CD4-positive, alpha-beta memory T cell (primary cell): Measurements from ENCODE around the gene YTHDC2. TPM values are rescaled to one million over a fixed set of nuclear protein-coding genes. Genes with fewer than 3 reads are reported as not detected.

Experiments
- CTCF ChIA-PET: fragments of 350-600 bp; sonication (Branson Sonifier 250); formaldehyde crosslinking; loops from one replicate; lab custom pipeline; 2021; ENCODE audit warnings: inconsistent platforms; ENCODE audit not compliant: partially characterized antibody; lab: Charles Lee
- POLR2A ChIA-PET: fragments of 350-600 bp; sonication (Branson Sonifier 250); formaldehyde crosslinking; loops from one replicate; lab custom pipeline; 2021; ENCODE audit not compliant: partially characterized antibody; lab: Charles Lee
- DNase-seq, 5 donors: peaks; one replicate each; pipeline versions ENCODE4 v3.0.0 to v3.0.0-alpha.2; 2020 to 2022; ENCODE audit warnings: mixed read lengths in 1 of 5
- H3K27ac ChIP-seq: one replicate; pipeline ENCODE4 v1.7.0; 2013; ENCODE audit warnings: low read depth, low read length
- H3K27me3 ChIP-seq: 2 replicates; pipeline ENCODE4 v1.7.0; 2013; ENCODE audit warnings: mild to moderate bottlenecking, low read length, moderate library complexity; ENCODE audit not compliant: insufficient read depth
- H3K36me3 ChIP-seq: 2 replicates; pipeline ENCODE4 v1.7.0; 2013; ENCODE audit warnings: mild to moderate bottlenecking, low read length, moderate library complexity; ENCODE audit not compliant: insufficient read depth
- H3K4me1 ChIP-seq: 2 replicates; pipeline ENCODE4 v1.7.0; 2013; ENCODE audit warnings: mild to moderate bottlenecking, low read length, moderate library complexity; ENCODE audit not compliant: insufficient read depth
- H3K4me3 ChIP-seq, 2 donors: one replicate each; pipeline ENCODE4 v1.7.0; 2013; ENCODE audit warnings: low read length in 2 of 2, mild to moderate bottlenecking in 1 of 2
- H3K9me3 ChIP-seq, 2 donors: one replicate each; pipeline ENCODE4 v1.7.0; 2013; ENCODE audit warnings: low read length in 2 of 2, control low read depth in 1 of 2; ENCODE audit not compliant: control insufficient read depth in 1 of 2
- H3K27ac Mint-ChIP-seq, 7 donors: one replicate each; pipeline ENCODE4 v1.8.0; 2020 to 2021; ENCODE audit warnings: mixed read lengths in 7 of 7, mild to moderate bottlenecking in 6 of 7, inconsistent platforms in 3 of 7, moderate library complexity in 3 of 7
- H3K27me3 Mint-ChIP-seq, 2 donors: one replicate each; pipeline ENCODE4 v1.8.0; 2020 to 2021; ENCODE audit warnings: mixed read lengths in 2 of 2
- H3K36me3 Mint-ChIP-seq, 2 donors: one replicate each; pipeline ENCODE4 v1.8.0; 2020 to 2021; ENCODE audit warnings: mixed read lengths in 2 of 2, inconsistent platforms in 1 of 2, mild to moderate bottlenecking in 1 of 2
- H3K4me1 Mint-ChIP-seq, 4 donors: one replicate each; pipeline ENCODE4 v1.8.0; 2020 to 2021; ENCODE audit warnings: mixed read lengths in 4 of 4, mild to moderate bottlenecking in 1 of 4
- H3K4me3 Mint-ChIP-seq, 8 donors: one replicate each; pipeline ENCODE4 v1.8.0; 2020 to 2021; ENCODE audit warnings: mixed read lengths in 8 of 8, mild to moderate bottlenecking in 7 of 8, moderate library complexity in 6 of 8, inconsistent platforms in 3 of 8
- H3K9me3 Mint-ChIP-seq, 8 donors: one replicate each; pipeline ENCODE4 v1.8.0; 2020 to 2021; ENCODE audit warnings: mixed read lengths in 8 of 8, mild to moderate bottlenecking in 5 of 8, inconsistent platforms in 3 of 8, moderate library complexity in 1 of 8
- intact Hi-C: fragments of 100-400 bp; cut with micrococcal nuclease; formaldehyde crosslinking; loops from one replicate; pipeline ENCODE4 v1.15.1; 2023
- polyA plus RNA-seq, 2 donors: library from polyadenylated mRNA; unstranded; fragments of 300-500 nt; fragmentation: Illumina TruSeq; gene quantifications; one replicate each; pipeline ENCODE4 v1.2.3, GENCODE V29; 2021
- total RNA-seq, 2 experiments: library from RNA; stranded (reverse); gene quantifications; one replicate each; pipeline ENCODE4 v1.2.3, GENCODE V29; 2021

The YTHDC2 gene
- total and polyA plus RNA-seq, 4 experiments from 2014 or later = 7.7 to 46.4 (median 27.4) TPM

DNA sequence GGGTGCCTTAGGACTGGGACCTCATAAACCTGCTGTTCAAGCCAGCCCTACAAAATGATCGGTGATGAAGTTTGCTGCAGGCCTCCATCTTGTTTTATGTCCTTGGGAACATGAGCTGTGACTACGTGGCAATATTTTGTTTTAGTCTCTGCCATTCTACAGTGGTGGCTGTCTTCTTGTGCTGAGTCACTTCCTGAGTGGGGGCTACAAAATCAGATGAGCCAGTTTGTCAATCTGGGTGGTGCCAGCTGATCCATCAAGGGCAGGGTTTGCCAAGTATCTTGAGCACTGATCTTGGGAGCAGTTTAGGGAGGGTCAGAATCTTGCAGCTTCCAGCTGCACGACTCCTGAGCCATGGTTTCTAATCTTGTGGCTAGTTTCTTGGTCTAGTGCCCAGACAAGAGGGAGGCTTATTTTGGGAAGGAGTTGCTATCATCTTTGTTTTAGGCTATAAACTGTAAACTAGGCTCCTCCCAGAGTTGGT lies 94.7 kb downstream of the YTHDC2 start:
- Mint-ChIP-seq H3K4me1 (peaks cover 0 to 3% (median 2%) of the 10 kb centered on the region in 4 donors), H3K27ac (no peak overlapping the region), H3K9me3 (no peaks in the 10 kb centered on the region), H3K36me3 (no peaks in the 10 kb centered on the region), H3K4me3 (no peak overlapping the region), H3K27me3 (peaks cover 21 to 22% of the 10 kb centered on the region in 2 donors)
- intact Hi-C loops = no loop called here
- ChIA-PET CTCF (interaction anchor here (0.7 to 3.2 kb wide), 14 partner anchors 9 to 1433 kb away, joined by 3 to 19 read pairs (median 4); no protein-coding TSS in a partner anchor), POLR2A (no interaction called here)
- peaks cover 4% of the 10 kb centered on the region for H3K4me1 ChIP-seq
- H3K9me3 ChIP-seq = no peaks in the 10 kb centered on the region
- H3K27ac ChIP-seq = no peak overlapping the region
- H3K36me3 ChIP-seq = no peaks in the 10 kb centered on the region
- no peak for DNase-seq
- no peaks in the 10 kb centered on the region for H3K27me3 ChIP-seq
- H3K4me3 ChIP-seq = no peak overlapping the region

DNA sequence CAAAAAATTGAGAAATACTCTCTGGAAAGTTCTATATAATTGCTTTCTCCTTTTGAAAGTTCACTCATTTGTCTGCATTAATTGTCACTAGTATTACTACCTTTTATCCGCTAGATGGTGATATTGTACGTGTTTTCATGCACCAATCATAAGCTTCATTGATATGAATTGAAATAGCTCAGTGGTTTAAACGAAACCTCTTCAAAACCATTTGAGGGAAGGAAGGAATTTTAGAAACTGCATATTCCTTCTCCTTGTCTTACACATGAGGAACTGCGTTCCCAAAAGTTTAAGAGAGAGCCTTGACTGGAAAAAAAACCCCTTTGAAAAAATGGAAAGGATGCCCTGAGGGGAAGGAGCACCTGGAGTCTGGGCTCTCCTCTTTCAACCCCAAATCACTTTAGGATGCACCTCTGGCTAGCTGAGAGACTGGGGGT lies 98.6 kb downstream of the YTHDC2 start:
- Mint-ChIP-seq H3K4me3 (peak overlapping the region in 1 of 8 donors; percentile 33), H3K27me3 (peaks cover 8 to 19% of the 10 kb centered on the region in 2 donors), H3K9me3 (no peaks in the 10 kb centered on the region), H3K27ac (no peak overlapping the region), H3K4me1 (peaks cover 0 to 5% (median 3%) of the 10 kb centered on the region in 4 donors), H3K36me3 (no peaks in the 10 kb centered on the region)
- CTCF ChIA-PET = interaction anchor here (0.6 to 2.3 kb wide), 43 partner anchors 8 to 1963 kb away, joined by 3 to 28 read pairs (median 4); no protein-coding TSS in a partner anchor
- no peaks in the 10 kb centered on the region for H3K36me3 ChIP-seq
- peaks cover 4% of the 10 kb centered on the region for H3K4me1 ChIP-seq
- intact Hi-C loops = loop anchor here (1.0 to 2.0 kb wide), 4 partner anchors 53 to 1975 kb away; no protein-coding TSS in a partner anchor
- DNase-seq = peak in 4 of 5 donors; percentile 38 to 51 (median 48)
- no peaks in the 10 kb centered on the region for H3K27me3 ChIP-seq
- no peak overlapping the region for H3K4me3 ChIP-seq
- H3K27ac ChIP-seq = no peak overlapping the region
- POLR2A ChIA-PET = interaction anchor here (1.0 kb wide), 1 partner anchor 636 kb away, joined by 3 read pairs; the partner anchor contains the start of gene DCP2
- H3K9me3 ChIP-seq = no peaks in the 10 kb centered on the region

DNA sequence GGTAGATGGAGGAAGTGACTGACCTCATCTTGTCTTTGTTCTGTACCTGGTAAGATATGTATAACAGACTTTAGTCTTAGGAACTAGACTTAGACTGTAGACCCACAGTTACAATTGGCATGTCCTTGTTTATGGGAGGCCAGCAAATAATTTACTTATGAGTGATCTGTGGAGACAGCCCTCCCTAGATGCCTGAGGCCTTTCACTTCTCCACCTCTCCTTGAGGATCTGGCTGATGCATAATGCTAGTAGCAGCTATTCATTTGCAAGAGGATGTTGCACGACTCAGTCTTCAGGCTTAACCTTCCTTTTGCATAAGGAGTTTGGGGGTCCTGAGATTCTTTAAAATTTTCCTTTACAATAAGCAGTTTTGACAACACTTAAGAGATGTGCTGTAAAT lies 100.7 kb downstream of the YTHDC2 start:
- no peak overlapping the region for H3K4me3 ChIP-seq
- no peak for DNase-seq
- Mint-ChIP-seq H3K4me1 (peaks cover 0 to 5% (median 3%) of the 10 kb centered on the region in 4 donors), H3K27me3 (peaks cover 8 to 13% of the 10 kb centered on the region in 2 donors), H3K36me3 (no peaks in the 10 kb centered on the region), H3K9me3 (no peaks in the 10 kb centered on the region), H3K4me3 (no peak overlapping the region), H3K27ac (no peak overlapping the region)
- H3K27me3 ChIP-seq = no peaks in the 10 kb centered on the region
- intact Hi-C loops = no loop called here
- no peak overlapping the region for H3K27ac ChIP-seq
- no peaks in the 10 kb centered on the region for H3K36me3 ChIP-seq
- ChIA-PET CTCF (interaction anchor here (1.3 to 2.2 kb wide), 3 partner anchors 9 to 1636 kb away, joined by 3 to 10 read pairs (median 6); no protein-coding TSS in a partner anchor), POLR2A (no interaction called here)
- H3K4me1 ChIP-seq = peaks cover 4% of the 10 kb centered on the region
- H3K9me3 ChIP-seq = no peaks in the 10 kb centered on the region

DNA sequence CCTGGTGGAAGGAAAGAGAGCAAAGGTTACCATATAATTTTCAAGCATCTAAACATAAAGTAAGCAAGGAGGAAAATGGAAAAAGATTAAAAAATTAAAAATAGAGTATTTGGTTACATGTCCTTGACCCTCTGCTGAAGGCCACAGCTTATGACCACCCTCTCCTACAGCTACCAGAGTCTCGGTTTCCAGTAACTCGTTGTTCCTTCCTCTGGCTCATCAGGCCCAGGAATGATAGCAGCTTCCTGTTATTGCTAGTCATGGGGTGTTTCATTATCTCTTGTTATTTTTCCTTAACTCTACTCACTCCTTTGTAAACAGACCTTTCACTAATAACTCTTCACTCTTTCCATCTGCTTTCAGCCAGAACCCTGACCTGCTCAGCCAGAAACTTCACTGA lies 102.2 kb downstream of the YTHDC2 start:
- Mint-ChIP-seq H3K36me3 (no peaks in the 10 kb centered on the region), H3K4me3 (no peak overlapping the region), H3K9me3 (peaks cover 0 to 2% (median 0%) of the 10 kb centered on the region in 8 donors), H3K4me1 (peaks cover 0 to 5% (median 3%) of the 10 kb centered on the region in 4 donors), H3K27ac (no peak overlapping the region), H3K27me3 (peaks cover 5 to 13% of the 10 kb centered on the region in 2 donors)
- H3K9me3 ChIP-seq = no peaks in the 10 kb centered on the region
- no peak overlapping the region for H3K4me3 ChIP-seq
- DNase-seq = no peak
- ChIA-PET POLR2A (no interaction called here), CTCF (interaction anchor here (1.0 to 2.2 kb wide), 4 partner anchors 11 to 1958 kb away, joined by 3 to 10 read pairs (median 5); no protein-coding TSS in a partner anchor)
- no peak overlapping the region for H3K27ac ChIP-seq
- H3K36me3 ChIP-seq = no peaks in the 10 kb centered on the region
- H3K4me1 ChIP-seq = peaks cover 4% of the 10 kb centered on the region
- intact Hi-C loops = no loop called here
- H3K27me3 ChIP-seq = no peaks in the 10 kb centered on the region

DNA sequence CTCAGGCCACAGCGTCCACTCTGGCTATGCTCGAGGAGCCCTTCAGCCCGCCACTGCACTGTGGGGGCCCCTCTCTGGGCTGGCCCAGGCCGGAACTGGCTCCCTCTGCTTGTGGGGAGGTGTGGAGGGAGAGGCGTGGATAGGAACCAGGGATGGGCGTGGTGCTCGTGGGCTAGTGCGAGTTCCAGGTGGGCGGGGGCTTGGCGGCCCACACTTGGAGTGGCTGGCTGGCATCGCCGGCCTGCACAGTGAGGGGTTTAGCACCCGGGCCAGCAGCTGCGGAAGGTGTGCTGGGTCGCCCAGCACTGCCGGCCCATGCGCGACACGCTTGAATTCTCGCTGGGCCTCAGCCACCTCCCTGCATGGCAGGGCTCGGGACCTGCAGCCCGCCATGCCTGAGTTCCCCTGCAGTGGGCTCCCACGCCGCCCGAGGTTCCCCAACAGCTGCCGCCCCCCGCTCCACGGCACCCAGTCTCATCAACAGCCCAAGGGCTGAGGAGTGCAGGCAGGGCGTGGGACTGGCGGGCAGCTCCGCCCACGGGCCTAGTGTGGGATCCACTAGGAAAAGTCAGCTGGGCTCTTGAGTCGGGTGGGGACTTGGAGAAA lies 103.8 kb downstream of the YTHDC2 start:
- Mint-ChIP-seq H3K27me3 (peaks cover 5 to 8% of the 10 kb centered on the region in 2 donors), H3K4me1 (peaks cover 0 to 5% (median 2%) of the 10 kb centered on the region in 4 donors), H3K27ac (no peak overlapping the region), H3K36me3 (no peaks in the 10 kb centered on the region), H3K9me3 (peaks cover 0 to 2% (median 0%) of the 10 kb centered on the region in 8 donors), H3K4me3 (no peak overlapping the region)
- Histone ChIP-seq H3K9me3 (no peaks in the 10 kb centered on the region), H3K4me1 (peaks cover 2% of the 10 kb centered on the region), H3K4me3 (no peak overlapping the region), H3K27me3 (no peaks in the 10 kb centered on the region), H3K27ac (no peak overlapping the region), H3K36me3 (no peaks in the 10 kb centered on the region)
- intact Hi-C loops = no loop called here
- no peak for DNase-seq
- POLR2A ChIA-PET = no interaction called here
- CTCF ChIA-PET = interaction anchor here (0.9 to 1.8 kb wide), 4 partner anchors 9 to 46 kb away, joined by 3 to 4 read pairs (median 3); no protein-coding TSS in a partner anchor

DNA sequence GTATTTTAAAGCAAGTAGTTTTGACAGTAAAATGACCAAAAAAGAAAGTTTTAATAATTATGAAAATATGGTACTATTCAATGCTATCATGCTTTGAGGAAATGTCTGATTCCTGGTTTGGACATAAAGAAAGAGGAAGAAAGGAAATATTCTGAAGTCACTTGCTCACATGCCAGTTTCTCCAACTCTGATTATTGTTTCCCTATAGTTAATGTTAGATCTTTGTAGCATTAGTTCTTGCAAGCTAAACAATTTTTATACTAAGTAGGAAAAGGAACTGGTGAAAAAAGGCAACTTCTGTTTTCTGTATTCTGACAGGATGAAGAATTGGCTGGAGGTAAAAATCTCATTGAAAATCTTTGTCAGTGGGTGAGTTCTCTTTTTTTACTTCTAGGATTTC lies 119.5 kb downstream of the YTHDC2 start:
- H3K4me3 Mint-ChIP-seq = no peak overlapping the region
- no peaks in the 10 kb centered on the region for H3K27me3 ChIP-seq
- H3K27me3 Mint-ChIP-seq = peaks cover 1 to 6% of the 10 kb centered on the region in 2 donors
- intact Hi-C loops = no loop called here
- H3K4me1 Mint-ChIP-seq = no peaks in the 10 kb centered on the region
- no peaks in the 10 kb centered on the region for H3K4me1 ChIP-seq
- H3K27ac Mint-ChIP-seq = no peak overlapping the region
- no peaks in the 10 kb centered on the region for H3K9me3 ChIP-seq
- no peaks in the 10 kb centered on the region for H3K36me3 ChIP-seq
- DNase-seq = no peak
- H3K4me3 ChIP-seq = no peak overlapping the region
- H3K9me3 Mint-ChIP-seq = peaks cover 0 to 11% (median 4%) of the 10 kb centered on the region in 8 donors
- H3K36me3 Mint-ChIP-seq = no peaks in the 10 kb centered on the region
- POLR2A ChIA-PET = no interaction called here
- no peak overlapping the region for H3K27ac ChIP-seq
- CTCF ChIA-PET = interaction anchor here (1.6 kb wide), 1 partner anchor 21 kb away, joined by 4 read pairs; no protein-coding TSS in a partner anchor

DNA sequence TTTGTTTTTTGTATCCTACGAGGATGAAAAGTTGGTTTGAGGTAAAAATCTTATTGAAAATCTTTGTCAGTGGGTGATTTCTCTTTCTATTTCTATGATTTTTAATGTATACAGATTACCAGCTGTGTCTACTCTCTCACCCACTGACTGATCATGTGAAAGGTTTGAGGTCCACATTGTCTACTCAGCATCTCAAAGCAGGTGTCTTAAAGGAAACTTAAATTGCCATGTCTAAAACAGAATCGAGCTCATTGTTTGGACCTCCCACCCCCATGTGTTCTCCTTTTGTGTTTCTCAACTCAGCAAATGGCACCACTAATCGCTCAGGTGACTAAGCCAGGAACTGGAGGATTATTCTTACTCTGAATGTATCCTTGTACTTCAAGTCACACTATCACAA lies 121.5 kb downstream of the YTHDC2 start:
- H3K27ac ChIP-seq = no peak overlapping the region

More for the DNA sequence above, 121.5 kb downstream of the YTHDC2 start:
- POLR2A ChIA-PET = no interaction called here
- no peak overlapping the region for H3K4me3 Mint-ChIP-seq
- DNase-seq = no peak
- Histone ChIP-seq H3K27me3 (no peaks in the 10 kb centered on the region), H3K4me3 (no peak overlapping the region), H3K4me1 (no peaks in the 10 kb centered on the region), H3K36me3 (no peaks in the 10 kb centered on the region), H3K9me3 (no peaks in the 10 kb centered on the region)
- no peak overlapping the region for H3K27ac Mint-ChIP-seq
- CTCF ChIA-PET = no interaction called here
- H3K4me1 Mint-ChIP-seq = no peaks in the 10 kb centered on the region
- H3K36me3 Mint-ChIP-seq = no peaks in the 10 kb centered on the region
- H3K9me3 Mint-ChIP-seq = peaks cover 0 to 10% (median 4%) of the 10 kb centered on the region in 8 donors
- intact Hi-C loops = no loop called here
- peaks cover 0 to 4% of the 10 kb centered on the region in 2 donors for H3K27me3 Mint-ChIP-seq
